IMR-90 (cell line): ENCODE measurements around the gene TNRC6A. TPM values are rescaled to one million over a fixed set of nuclear protein-coding genes. Genes with fewer than 3 reads are reported as not detected.

Experiments used
- ATAC-seq: fragments of 200-7000 bp; cut with Tn5 transposase; 2 replicates; pipeline ENCODE4 v1.9.1; 2020; ENCODE audit warnings: low read depth, mild to moderate bottlenecking, moderate library complexity
- BruUV-seq: library from RNA; stranded (reverse); fragments of 400-500 nt; replicated peaks from 2 replicates; lab custom pipeline; 2021; lab: Mats Ljungman, UMichigan
- CTCF ChIA-PET: fragments of 300-600 bp; formaldehyde crosslinking; extraction: SDS; loops from one replicate; lab custom pipeline; 2021; ENCODE audit warnings: antibody characterized with exemption; lab: Yijun Ruan, JAX
- POLR2A ChIA-PET: fragments of 300-600 bp; sonication (Branson Sonifier 250); formaldehyde crosslinking; loops from one replicate; lab custom pipeline; 2022; ENCODE audit warnings: antibody characterized with exemption; ENCODE audit not compliant: unreplicated experiment; lab: Charles Lee
- DNase-seq: peaks from one replicate; pipeline ENCODE4 v3.0.0; 2013
- H2AFZ ChIP-seq: replicated peaks from 2 replicates; pipeline ENCODE3; 2013; ENCODE audit warnings: low read length, mild to moderate bottlenecking; ENCODE audit not compliant: poor library complexity
- H2AK5ac ChIP-seq: 2 replicates; pipeline ENCODE4 v1.6.1; 2013; ENCODE audit warnings: low read depth, low read length, inconsistent platforms
- H2AK9ac ChIP-seq: replicated peaks from 2 replicates; pipeline ENCODE3; 2013; ENCODE audit warnings: mild to moderate bottlenecking, low read depth, low read length, moderate library complexity; ENCODE audit not compliant: poor library complexity
- H2BK120ac ChIP-seq: 2 replicates; pipeline ENCODE4 v1.6.1; 2013; ENCODE audit warnings: low read depth, low read length, inconsistent platforms
- H2BK15ac ChIP-seq: 3 replicates; pipeline ENCODE4 v1.6.1; 2013; ENCODE audit warnings: low read depth, low read length, inconsistent platforms
- H2BK20ac ChIP-seq: 2 replicates; pipeline ENCODE4 v1.6.1; 2013; ENCODE audit warnings: low read depth, mild to moderate bottlenecking, inconsistent platforms, low read length, moderate library complexity
- H2BK5ac ChIP-seq: 2 replicates; pipeline ENCODE4 v1.6.1; 2013; ENCODE audit warnings: mild to moderate bottlenecking, low read depth, low read length, inconsistent platforms; ENCODE audit not compliant: poor library complexity, severe bottlenecking
- H3K14ac ChIP-seq: replicated peaks from 2 replicates; pipeline ENCODE4 v1.6.1; 2013; ENCODE audit warnings: low read depth, low read length, inconsistent platforms
- H3K18ac ChIP-seq: 2 replicates; pipeline ENCODE4 v1.6.1; 2013; ENCODE audit warnings: low read depth, low read length, control low read depth
- H3K23ac ChIP-seq: 2 replicates; pipeline ENCODE4 v1.6.1; 2013; ENCODE audit warnings: low read depth, low read length, inconsistent platforms
- H3K27ac ChIP-seq: 2 replicates; pipeline ENCODE4 v1.5.1; 2013; ENCODE audit warnings: mild to moderate bottlenecking, control low read depth, low read length; ENCODE audit not compliant: insufficient read depth
- H3K27me3 ChIP-seq: 2 replicates; pipeline ENCODE4 v1.6.1; 2013; ENCODE audit warnings: low read length; ENCODE audit not compliant: control insufficient read depth, insufficient read depth
- H3K36me3 ChIP-seq: 2 replicates; pipeline ENCODE4 v1.6.1; 2013; ENCODE audit warnings: low read length, mixed read lengths; ENCODE audit not compliant: control insufficient read depth, insufficient read depth
- H3K4ac ChIP-seq: 2 replicates; pipeline ENCODE4 v1.6.1; 2013; ENCODE audit warnings: low read depth, low read length, inconsistent platforms
- H3K4me1 ChIP-seq: 2 replicates; pipeline ENCODE4 v1.6.1; 2013; ENCODE audit warnings: low read length, mixed read lengths; ENCODE audit not compliant: control insufficient read depth, insufficient read depth
- H3K4me2 ChIP-seq: 2 replicates; pipeline ENCODE4 v1.6.1; 2013; ENCODE audit warnings: low read depth, mild to moderate bottlenecking, control low read depth, low read length, moderate library complexity
- H3K4me3 ChIP-seq: 2 replicates; pipeline ENCODE4 v1.5.1; 2013; ENCODE audit warnings: low read depth, mild to moderate bottlenecking, control low read depth, low read length, moderate library complexity; ENCODE audit not compliant: insufficient read depth
- H3K56ac ChIP-seq: 2 replicates; pipeline ENCODE4 v1.6.1; 2013; ENCODE audit warnings: low read length, inconsistent platforms; ENCODE audit not compliant: insufficient read depth; ENCODE audit errors: extremely low read depth
- H3K79me1 ChIP-seq, 2 experiments: 2 replicates each; pipeline ENCODE4 v1.6.1; 2013; ENCODE audit warnings: low read length in 2 of 2, inconsistent platforms in 1 of 2, low read depth in 1 of 2
- H3K9ac ChIP-seq: 2 replicates; pipeline ENCODE4 v1.6.1; 2013; ENCODE audit warnings: low read depth, low read length, control low read depth
- H3K9me1 ChIP-seq: 2 replicates; pipeline ENCODE4 v1.6.1; 2013; ENCODE audit warnings: low read length, inconsistent platforms; ENCODE audit not compliant: insufficient read depth
- H3K9me3 ChIP-seq: 2 replicates; pipeline ENCODE4 v1.6.1; 2013; ENCODE audit warnings: low read length; ENCODE audit not compliant: control insufficient read depth, insufficient read depth
- H4K20me1 ChIP-seq: 2 replicates; pipeline ENCODE4 v1.6.1; 2013; ENCODE audit warnings: low read length, inconsistent platforms; ENCODE audit not compliant: insufficient read depth
- H4K5ac ChIP-seq: 2 replicates; pipeline ENCODE4 v1.6.1; 2013; ENCODE audit warnings: mild to moderate bottlenecking, low read depth, low read length, control low read depth
- H4K8ac ChIP-seq, 2 experiments: 2 replicates each; pipeline ENCODE4 v1.6.1; 2013; ENCODE audit warnings: low read depth in 2 of 2, low read length in 2 of 2, control low read depth in 1 of 2, inconsistent platforms in 1 of 2
- H4K91ac ChIP-seq: 2 replicates; pipeline ENCODE4 v1.6.1; 2013; ENCODE audit warnings: low read depth, low read length, inconsistent platforms; ENCODE audit not compliant: insufficient read depth
- BHLHE40 ChIP-seq: fragments of 150-350 bp; IDR thresholded peaks from 2 replicates; pipeline ENCODE4 v1.6.1; 2016; ENCODE audit warnings: mild to moderate bottlenecking, low read depth, low read length
- MAFK ChIP-seq: IDR thresholded peaks from 2 replicates; pipeline ENCODE4 v1.6.1; 2012; ENCODE audit warnings: low read depth, low read length, improper control_type of control experiment
- WGBS, 2 experiments: methylation state at CpG; one replicate each; pipeline versions ENCODE4 v1.1.5 to v1.1.7; 2013; ENCODE audit warnings: missing lambda C conversion rate in 2 of 2; ENCODE audit not compliant: insufficient read length in 1 of 2; ENCODE audit errors: extremely low coverage in 2 of 2; 5-methylcytosine and 5-hydroxymethylcytosine counted together
- dilution Hi-C: fragments of 300-500 bp; cut with HindIII; formaldehyde crosslinking; loops from one replicate; pipeline ENCODE4 v1.14.3; 2018; ENCODE audit warnings: low sequenced_read_pairs; ENCODE audit not compliant: unreplicated experiment
- in situ Hi-C: fragments of 300-500 bp; cut with MboI; formaldehyde crosslinking; loops from 3 replicates; pipeline ENCODE4 v1.14.3; 2019; ENCODE audit warnings: low sequenced_read_pairs, inconsistent platforms, mixed read lengths
- intact Hi-C: fragments of 100-400 bp; cut with micrococcal nuclease; formaldehyde crosslinking; loops from 2 replicates; pipeline ENCODE4 v1.10.0; 2022
- polyA plus RNA-seq, 3 experiments: library from polyadenylated mRNA; depleted of rRNA; stranded (reverse); fragments of >200 nt; gene quantifications; 2 replicates each; pipeline ENCODE4 v1.2.3, GENCODE V29; 2012; ENCODE audit warnings: low replicate concordance in 1 of 3
- total RNA-seq: library from RNA; depleted of rRNA; stranded (reverse); fragments of >200 nt; gene quantifications from 2 replicates; pipeline ENCODE4 v1.2.3, GENCODE V29; 2012

Gene TNRC6A
- total and polyA plus RNA-seq, 2 of the 4 experiments (the other 2 are of a cell fraction), result 32.4 to 42.3 TPM

GRCh38 chr16:24717411-24717810, 12.0 kb upstream of the TNRC6A start:
- Histone ChIP-seq H3K9me1 (no peaks in the 10 kb centered on the region), H2AK5ac (no peak overlapping the region), H2BK20ac (no peak overlapping the region), H3K4ac (no peak overlapping the region), H2BK15ac (no peak overlapping the region), H3K56ac (no peak overlapping the region), H3K18ac (no peak overlapping the region), H4K91ac (no peak overlapping the region), H4K5ac (no peak overlapping the region), H3K27me3 (no peaks in the 10 kb centered on the region), H3K79me1 (no peaks in the 10 kb centered on the region), H3K4me3 (no peak overlapping the region), H3K9ac (no peak overlapping the region), H3K4me1 (no peaks in the 10 kb centered on the region), H3K14ac (no peak overlapping the region), H3K27ac (no peak overlapping the region), H2BK5ac (no peak overlapping the region), H4K8ac (no peak overlapping the region), H3K36me3 (no peaks in the 10 kb centered on the region), H2BK120ac (no peak overlapping the region), H2AFZ (no peak overlapping the region), H4K20me1 (no peaks in the 10 kb centered on the region), H2AK9ac (no peak overlapping the region), H3K4me2 (no peak overlapping the region), H3K23ac (no peak overlapping the region), H3K9me3 (peaks cover 7% of the 10 kb centered on the region)
- intact Hi-C loops (no loop called here), in situ Hi-C loops (no loop called here), dilution Hi-C loops (no loop called here)
- ChIA-PET CTCF (no interaction called here), POLR2A (no interaction called here)
- 0 out of 2 replicates have a peak, but pooled peaks have one; percentile 9 for TF ChIP-seq MAFK
- TF ChIP-seq BHLHE40, result no peak
- BruUV-seq, result no TSS peak
- DNase-seq (peak; percentile 53), ATAC-seq (peak; percentile 54)
- no CpG with 5 or more reads among the region's 6 CpGs for WGBS, 2 experiments
